GM13977 (cell line): ENCODE data around the gene GP1BA.
A peak's percentile ranks its signal among the peaks of the same experiment; 100 is the strongest.

Experiments used
- DNase-seq: peaks from one replicate; pipeline ENCODE4 v3.0.0; 2012; ENCODE audit warnings: low spot score
- in situ Hi-C: fragments of 300-500 bp; cut with MboI; formaldehyde crosslinking; loops from one replicate; pipeline ENCODE4 v1.12.0; 2022; ENCODE audit warnings: low sequenced_read_pairs, low pct_unique_long_range_greater_than_20kb, mixed read lengths, inconsistent platforms; ENCODE audit not compliant: unreplicated experiment
- TF ChIP-seq, protein P1 (sequence below): IDR thresholded peaks from 2 replicates; pipeline ENCODE4 v1.5.1; 2012; ENCODE audit warnings: mild to moderate bottlenecking, control low read depth; ENCODE audit not compliant: insufficient read depth; ENCODE audit errors: extremely low read depth, missing control alignments

Gene GP1BA

DNA sequence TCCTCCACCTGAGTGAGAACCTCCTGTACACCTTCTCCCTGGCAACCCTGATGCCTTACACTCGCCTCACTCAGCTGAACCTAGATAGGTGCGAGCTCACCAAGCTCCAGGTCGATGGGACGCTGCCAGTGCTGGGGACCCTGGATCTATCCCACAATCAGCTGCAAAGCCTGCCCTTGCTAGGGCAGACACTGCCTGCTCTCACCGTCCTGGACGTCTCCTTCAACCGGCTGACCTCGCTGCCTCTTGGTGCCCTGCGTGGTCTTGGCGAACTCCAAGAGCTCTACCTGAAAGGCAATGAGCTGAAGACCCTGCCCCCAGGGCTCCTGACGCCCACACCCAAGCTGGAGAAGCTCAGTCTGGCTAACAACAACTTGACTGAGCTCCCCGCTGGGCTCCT, 679 bp downstream of the GP1BA start:
- in situ Hi-C loops = no loop called here
- TF ChIP-seq, protein P1, sequence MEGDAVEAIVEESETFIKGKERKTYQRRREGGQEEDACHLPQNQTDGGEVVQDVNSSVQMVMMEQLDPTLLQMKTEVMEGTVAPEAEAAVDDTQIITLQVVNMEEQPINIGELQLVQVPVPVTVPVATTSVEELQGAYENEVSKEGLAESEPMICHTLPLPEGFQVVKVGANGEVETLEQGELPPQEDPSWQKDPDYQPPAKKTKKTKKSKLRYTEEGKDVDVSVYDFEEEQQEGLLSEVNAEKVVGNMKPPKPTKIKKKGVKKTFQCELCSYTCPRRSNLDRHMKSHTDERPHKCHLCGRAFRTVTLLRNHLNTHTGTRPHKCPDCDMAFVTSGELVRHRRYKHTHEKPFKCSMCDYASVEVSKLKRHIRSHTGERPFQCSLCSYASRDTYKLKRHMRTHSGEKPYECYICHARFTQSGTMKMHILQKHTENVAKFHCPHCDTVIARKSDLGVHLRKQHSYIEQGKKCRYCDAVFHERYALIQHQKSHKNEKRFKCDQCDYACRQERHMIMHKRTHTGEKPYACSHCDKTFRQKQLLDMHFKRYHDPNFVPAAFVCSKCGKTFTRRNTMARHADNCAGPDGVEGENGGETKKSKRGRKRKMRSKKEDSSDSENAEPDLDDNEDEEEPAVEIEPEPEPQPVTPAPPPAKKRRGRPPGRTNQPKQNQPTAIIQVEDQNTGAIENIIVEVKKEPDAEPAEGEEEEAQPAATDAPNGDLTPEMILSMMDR = no peak
- no peak for DNase-seq

DNA sequence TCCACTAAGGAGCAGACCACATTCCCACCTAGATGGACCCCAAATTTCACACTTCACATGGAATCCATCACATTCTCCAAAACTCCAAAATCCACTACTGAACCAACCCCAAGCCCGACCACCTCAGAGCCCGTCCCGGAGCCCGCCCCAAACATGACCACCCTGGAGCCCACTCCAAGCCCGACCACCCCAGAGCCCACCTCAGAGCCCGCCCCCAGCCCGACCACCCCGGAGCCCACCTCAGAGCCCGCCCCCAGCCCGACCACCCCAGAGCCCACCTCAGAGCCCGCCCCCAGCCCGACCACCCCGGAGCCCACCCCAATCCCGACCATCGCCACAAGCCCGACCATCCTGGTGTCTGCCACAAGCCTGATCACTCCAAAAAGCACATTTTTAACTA, 1.6 kb downstream of the GP1BA start:
- TF ChIP-seq, protein P1 = no peak
- no peak for DNase-seq
- in situ Hi-C loops = no loop called here

DNA sequence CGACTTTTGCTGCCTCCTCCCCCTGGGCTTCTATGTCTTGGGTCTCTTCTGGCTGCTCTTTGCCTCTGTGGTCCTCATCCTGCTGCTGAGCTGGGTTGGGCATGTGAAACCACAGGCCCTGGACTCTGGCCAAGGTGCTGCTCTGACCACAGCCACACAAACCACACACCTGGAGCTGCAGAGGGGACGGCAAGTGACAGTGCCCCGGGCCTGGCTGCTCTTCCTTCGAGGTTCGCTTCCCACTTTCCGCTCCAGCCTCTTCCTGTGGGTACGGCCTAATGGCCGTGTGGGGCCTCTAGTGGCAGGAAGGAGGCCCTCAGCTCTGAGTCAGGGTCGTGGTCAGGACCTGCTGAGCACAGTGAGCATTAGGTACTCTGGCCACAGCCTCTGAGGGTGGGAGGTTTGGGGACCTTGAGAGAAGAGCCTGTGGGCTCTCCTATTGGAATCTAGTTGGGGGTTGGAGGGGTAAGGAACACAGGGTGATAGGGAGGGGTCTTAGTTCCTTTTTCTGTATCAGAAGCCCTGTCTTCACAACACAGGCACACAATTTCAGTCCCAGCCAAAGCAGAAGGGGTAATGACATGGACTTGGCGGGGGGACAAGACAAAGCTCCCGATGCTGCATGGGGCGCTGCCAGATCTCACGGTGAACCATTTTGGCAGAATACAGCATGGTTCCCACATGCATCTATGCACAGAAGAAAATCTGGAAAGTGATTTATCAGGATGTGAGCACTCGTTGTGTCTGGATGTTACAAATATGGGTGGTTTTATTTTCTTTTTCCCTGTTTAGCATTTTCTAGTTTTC, 2.3 kb downstream of the GP1BA start:
- peak; percentile 68 for DNase-seq
- in situ Hi-C loops = no loop called here

DNA sequence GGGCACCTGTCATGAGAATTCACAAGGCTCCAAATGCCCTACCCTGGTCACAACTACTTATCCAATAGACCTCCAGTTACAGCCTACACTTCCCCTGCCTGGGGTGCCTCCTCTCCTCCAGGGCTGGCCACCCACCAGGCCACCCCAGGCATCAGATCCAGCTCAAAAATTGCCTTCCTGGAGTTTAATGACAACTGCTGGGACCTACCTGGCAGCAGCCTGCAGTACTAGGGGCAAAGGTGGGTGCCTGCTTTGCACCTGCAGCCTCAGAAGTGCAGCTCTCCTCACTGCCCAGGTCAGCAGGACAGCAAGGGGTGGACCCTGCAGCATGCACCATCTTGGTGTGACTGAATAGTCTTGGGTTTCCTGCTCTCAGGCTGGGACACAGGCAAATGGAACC, 3.6 kb downstream of the GP1BA start:
- DNase-seq = peak; percentile 8
- TF ChIP-seq, protein P1 = no peak
- in situ Hi-C loops = no loop called here

More for the DNA sequence above, 2.3 kb downstream of the GP1BA start:
- TF ChIP-seq, protein P1 = peak; percentile 35

DNA sequence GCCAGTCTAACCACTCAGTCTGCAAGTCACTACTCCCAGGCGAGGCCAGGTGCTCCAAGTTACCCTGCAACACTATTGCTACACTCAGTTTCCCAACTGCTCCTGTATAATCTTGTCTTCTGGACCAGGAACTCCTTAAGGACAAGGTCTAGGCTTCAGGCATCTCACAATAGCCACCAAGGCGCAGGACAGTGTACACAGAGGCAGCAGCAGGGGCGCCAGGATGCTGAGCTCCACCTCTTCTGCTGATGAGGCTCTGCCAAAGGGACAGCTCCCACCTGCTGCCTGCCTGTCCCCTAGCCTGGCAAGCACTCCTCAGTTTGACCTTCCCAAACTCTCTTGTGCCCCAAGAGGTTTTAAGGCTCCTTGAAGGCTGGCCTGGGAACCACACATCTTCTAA, 4.4 kb downstream of the GP1BA start:
- TF ChIP-seq, protein P1 = no peak
- in situ Hi-C loops = no loop called here
- no peak for DNase-seq

DNA sequence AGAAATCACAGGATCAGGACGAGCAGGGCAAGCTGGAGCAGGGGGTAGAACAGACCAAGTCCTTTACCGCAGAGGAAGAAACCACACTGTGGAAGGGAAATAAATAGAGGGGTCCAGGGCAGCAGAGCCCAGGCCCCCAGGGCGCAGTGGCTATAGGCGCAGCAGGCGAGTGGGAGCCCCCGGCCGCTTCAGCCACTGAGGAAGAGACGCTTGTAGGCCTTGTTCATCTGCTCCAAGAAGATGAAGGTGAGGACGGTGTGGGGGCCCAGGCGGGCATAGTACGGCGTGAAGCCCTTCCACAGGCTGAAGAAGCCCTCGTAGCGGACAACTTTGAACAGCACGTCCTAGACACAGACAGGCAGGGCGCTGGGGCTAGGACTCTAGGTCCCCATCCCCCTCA, 5.5 kb downstream of the GP1BA start:
- in situ Hi-C loops = no loop called here
- no peak for DNase-seq
- TF ChIP-seq, protein P1 = no peak
